GM13977 (cell line): Measurements from ENCODE around the gene COPZ1.

Source experiments
- DNase-seq: peaks from one replicate; pipeline ENCODE4 v3.0.0; 2012; ENCODE audit warnings: low spot score
- CTCF ChIP-seq: IDR thresholded peaks from 2 replicates; pipeline ENCODE4 v1.5.1; 2012; ENCODE audit warnings: mild to moderate bottlenecking, control low read depth; ENCODE audit not compliant: insufficient read depth; ENCODE audit errors: extremely low read depth, missing control alignments
- in situ Hi-C: fragments of 300-500 bp; cut with MboI; formaldehyde crosslinking; loops from one replicate; pipeline ENCODE4 v1.12.0; 2022; ENCODE audit warnings: low sequenced_read_pairs, low pct_unique_long_range_greater_than_20kb, mixed read lengths, inconsistent platforms; ENCODE audit not compliant: unreplicated experiment

The COPZ1 gene

GRCh38 chr12:54392485-54393206 is 67.7 kb downstream of the COPZ1 start:
- DNase-seq: no peak
- in situ Hi-C loops: no loop called here
- no peak for TF ChIP-seq CTCF

- TF ChIP-seq CTCF: no peak
- no peak for DNase-seq
- in situ Hi-C loops: no loop called here
Observed at GRCh38 chr12:54393207-54393609, 68.3 kb downstream of the COPZ1 start.

GRCh38 chr12:54393743-54394142 is 68.8 kb downstream of the COPZ1 start:
- in situ Hi-C loops: no loop called here
- no peak for DNase-seq
- no peak for TF ChIP-seq CTCF

GRCh38 chr12:54394281-54394719 is 69.4 kb downstream of the COPZ1 start:
- no peak for DNase-seq
- in situ Hi-C loops: no loop called here
- TF ChIP-seq CTCF: peak; percentile 73

GRCh38 chr12:54394986-54395385 is 70.1 kb downstream of the COPZ1 start:
- no peak for DNase-seq
- in situ Hi-C loops: loop anchor here (5.0 kb wide), 1 partner anchor 47 kb away; no protein-coding TSS in a partner anchor
- no peak for TF ChIP-seq CTCF

GRCh38 chr12:54395545-54395944 is 70.6 kb downstream of the COPZ1 start:
- no peak for DNase-seq
- in situ Hi-C loops: loop anchor here (5.0 kb wide), 1 partner anchor 47 kb away; no protein-coding TSS in a partner anchor
- no peak for TF ChIP-seq CTCF
